GM21367 (cell line): ENCODE data around the gene PPP1R8.
"Not testable (repeated sequence)": the region's sequence is repeated elsewhere in the genome, so short reads cannot be mapped to it uniquely, and the experiment has no call there.

Experiments used
- ATAC-seq: cut with Tn5 transposase; IDR thresholded peaks from one replicate; pipeline ENCODE4 v1.9.1; 2021; ENCODE audit not compliant: unreplicated experiment

PPP1R8 gene

GRCh38 chr1:27831568-27832410, 1.2 kb downstream of the PPP1R8 start:
- ATAC-seq, result no peak

DNA sequence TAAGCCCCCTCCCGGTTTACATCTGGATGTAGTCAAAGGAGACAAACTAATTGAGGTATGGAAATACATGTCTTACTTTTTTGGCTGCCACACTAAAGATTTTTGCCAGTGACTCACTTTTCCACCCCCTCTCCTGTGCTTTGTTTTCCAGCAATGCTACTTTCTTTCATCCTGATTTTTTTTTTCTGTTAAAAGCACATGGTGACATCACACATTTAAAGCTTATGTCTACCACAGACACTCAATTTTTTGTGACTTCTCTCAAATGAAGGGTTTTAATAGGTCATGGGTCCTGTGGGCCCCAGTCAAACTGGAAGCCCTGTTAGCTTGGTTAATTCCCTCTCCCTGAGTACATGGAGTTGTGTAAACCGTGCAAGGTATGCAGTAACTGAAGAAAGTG, 2.2 kb downstream of the PPP1R8 start:
- no peak for ATAC-seq

- no peak for ATAC-seq
These were observed 2.9 kb downstream of the PPP1R8 start for GRCh38 chr1:27833470-27833869.

DNA sequence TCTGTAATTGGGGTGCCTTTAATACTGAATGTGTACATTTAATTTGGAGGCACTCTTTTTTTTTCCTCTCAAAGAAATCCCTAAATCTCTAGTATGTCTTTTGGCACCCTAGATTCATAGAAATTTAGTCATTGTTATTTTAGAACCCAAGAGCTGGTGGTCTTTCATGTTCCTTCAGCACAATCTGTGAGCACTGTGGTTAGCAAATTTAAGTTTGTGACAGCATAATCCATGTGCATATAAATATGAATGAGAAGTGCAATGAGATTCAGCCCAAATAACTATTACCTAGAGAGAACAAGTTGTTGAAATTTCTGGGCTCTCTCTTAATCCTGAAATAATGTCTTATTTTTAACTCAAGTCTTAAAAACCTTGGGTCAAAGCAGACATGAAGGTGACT, 4.5 kb downstream of the PPP1R8 start:
- ATAC-seq, result no peak

GRCh38 chr1:27835501-27835900, 4.9 kb downstream of the PPP1R8 start:
- ATAC-seq, result no peak

GRCh38 chr1:27849951-27850350, 19.4 kb downstream of the PPP1R8 start:
- no peak for ATAC-seq

- ATAC-seq, result no peak
These were observed 24.5 kb downstream of the PPP1R8 start for GRCh38 chr1:27855085-27855484.

DNA sequence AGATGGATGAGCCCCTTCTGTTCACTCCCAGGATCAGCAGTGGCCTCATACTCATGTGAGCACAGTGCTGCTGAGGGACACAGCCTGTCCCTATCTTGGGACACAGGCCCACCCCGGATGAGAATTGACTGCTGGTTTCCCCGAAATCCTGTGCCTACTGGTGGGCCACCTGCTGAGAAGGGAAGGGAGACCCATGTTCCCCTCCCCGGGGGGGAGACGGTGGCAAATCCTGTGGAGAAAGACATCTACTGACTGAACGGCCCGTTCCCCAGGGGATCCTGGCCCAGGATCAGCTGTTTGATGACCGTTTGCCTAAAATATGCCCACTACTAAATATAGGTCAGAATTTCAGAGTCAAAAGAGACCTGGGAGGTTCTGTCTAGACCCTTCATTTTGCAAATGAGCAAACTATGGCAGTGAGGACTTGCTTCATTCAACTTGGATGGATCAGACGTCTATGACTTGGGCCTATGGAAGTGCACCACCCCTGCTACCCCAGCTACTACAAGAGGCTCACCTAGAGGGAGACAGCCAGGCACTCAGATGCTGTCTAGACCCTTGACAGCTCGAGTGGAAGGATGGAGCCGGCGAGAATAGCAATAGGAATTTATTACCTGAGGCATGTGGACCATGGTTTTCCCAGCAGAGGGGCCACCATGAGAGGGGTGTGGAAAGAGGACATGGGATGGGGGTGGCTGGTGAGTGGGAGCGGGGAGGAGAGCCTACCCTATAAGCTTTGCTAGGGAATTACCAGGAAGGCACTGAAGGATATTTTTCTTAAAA, 26.2 kb downstream of the PPP1R8 start:
- ATAC-seq, result no peak

DNA sequence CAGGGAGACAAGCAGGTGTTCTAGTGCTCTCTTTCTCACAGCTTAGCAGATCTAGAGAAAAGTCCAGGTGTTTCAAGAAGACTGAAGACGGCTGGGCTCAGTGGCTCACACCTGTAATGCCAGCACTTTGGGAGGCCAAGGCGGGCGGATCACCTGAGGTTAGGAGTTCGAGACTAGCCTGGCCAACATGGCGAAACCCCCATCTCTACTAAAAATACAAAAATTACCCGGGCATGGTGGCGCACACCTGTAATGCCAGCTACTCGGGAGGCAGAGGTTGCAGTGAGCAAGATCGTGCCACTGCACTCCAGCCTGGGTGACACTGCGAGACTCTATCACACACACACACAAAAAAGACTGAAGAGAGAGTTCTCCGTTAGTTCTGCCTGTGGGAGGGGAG, 27.0 kb downstream of the PPP1R8 start:
- ATAC-seq, result not testable (repeated sequence)

DNA sequence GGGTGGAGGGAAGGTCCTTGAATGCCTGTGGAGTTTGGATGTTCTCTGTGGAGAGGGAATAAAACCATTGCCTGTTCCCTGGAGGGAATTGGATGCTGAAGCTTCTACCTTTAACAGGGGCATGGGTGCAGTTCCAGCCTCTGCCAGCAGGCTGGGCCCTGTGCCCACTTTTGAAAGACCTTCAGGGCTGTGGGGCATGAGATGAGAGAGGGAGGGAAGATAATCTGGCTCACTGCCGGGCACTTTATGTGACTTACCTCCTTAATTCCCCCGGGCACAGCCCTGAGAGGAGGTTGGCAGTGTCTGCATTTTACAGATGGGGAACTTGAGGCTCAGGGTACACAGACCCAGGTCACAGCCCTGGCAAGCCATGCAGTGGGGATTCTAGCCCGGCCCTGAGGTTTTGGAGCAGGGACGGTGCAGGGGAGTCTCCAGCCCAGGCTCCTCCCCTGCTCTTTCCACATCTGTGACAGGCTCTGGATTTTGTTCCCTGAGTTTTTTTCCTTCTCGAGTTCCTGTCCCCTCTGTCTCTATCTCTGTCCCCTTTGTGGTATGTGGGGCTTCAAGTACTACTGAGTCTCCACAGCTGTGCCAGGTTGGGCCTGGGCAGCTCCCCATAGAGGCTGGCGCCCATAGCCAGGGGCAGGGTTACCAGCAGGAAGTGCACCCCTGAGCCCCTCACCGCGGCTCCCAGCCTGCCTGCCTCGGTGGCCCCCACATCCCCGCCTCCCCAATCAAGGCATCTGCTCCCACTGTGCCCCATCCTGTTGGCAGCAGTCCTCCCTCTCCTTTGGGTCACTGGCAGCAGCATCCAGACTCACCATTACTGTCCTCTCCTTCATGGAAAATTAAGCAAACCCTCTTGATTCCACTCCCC, 27.7 kb downstream of the PPP1R8 start:
- no peak for ATAC-seq

DNA sequence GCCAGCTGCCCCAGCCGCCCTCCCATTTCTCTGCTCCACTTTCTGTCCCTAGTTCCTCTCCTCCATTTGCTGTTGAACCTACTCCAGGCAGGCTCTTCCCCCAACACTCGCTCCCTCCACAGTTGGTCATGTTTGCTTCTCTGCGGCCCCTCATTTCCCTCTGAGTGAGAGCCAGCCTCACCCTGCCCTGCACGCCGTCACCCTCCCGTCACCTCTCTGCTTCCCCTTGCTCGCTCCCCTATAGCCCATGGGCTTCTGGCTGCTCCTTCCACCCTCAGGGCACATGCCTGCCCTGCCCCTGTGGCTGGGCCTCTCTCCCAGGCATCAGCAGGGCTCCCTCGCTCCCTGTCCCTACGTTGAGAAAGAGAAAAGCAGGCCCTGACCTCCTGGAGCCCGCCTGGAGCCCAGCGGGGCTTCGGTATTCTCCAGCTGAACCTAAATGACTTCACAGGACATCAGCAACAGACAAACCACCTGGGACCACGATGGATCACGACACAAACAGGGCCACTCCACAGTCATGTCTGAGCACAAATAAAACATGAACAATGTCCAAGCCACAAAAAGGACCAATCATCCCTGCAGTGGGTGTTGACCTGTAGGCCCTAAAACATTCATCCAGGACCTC, 28.5 kb downstream of the PPP1R8 start:
- ATAC-seq, result no peak

GRCh38 chr1:27861436-27861835, 30.9 kb downstream of the PPP1R8 start:
- no peak for ATAC-seq

DNA sequence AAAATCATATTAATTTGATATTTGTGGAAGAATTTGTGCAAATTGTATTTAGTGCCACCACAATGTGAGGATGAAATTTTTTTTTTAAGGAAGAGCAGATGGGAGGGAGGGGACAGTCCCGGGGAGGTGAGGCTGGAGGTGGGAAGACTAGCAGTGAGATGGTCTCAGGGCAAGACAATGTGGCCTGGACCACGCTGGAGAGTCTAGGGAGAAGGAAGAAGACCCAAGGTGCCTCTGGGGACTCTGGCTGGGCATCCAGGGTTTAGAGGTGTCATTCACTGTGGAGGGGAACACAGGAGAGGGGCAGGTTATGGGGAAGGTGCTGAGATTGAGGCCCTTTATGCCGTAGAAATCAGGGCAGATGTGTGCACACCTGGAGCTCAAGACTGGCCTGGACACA, 31.4 kb downstream of the PPP1R8 start:
- no peak for ATAC-seq

GRCh38 chr1:27862671-27863537, 32.3 kb downstream of the PPP1R8 start:
- ATAC-seq, result no peak

- ATAC-seq, result no peak
These were observed 32.9 kb downstream of the PPP1R8 start for GRCh38 chr1:27863538-27863915.

- no peak for ATAC-seq
These were observed 33.8 kb downstream of the PPP1R8 start for GRCh38 chr1:27864264-27864895.

DNA sequence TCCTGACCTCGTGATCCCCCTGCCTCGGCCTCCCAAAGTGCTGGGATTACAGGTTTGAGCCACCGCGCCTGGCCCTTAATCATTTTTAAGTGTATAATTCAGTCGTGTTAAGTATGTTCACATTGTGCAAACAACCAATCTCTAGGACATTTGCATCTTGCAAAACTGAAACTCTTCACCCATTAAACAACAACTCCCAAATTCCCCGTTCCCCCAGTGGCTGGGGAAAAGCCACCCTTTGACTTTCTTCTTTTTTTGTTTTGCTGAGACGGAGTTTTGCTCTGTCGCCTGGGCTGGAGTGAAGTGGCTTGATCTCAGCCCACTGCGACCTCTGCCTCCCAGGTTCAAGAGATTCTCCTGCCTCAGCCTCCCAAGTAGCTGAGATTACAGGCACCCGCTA, 35.2 kb downstream of the PPP1R8 start:
- no peak for ATAC-seq

DNA sequence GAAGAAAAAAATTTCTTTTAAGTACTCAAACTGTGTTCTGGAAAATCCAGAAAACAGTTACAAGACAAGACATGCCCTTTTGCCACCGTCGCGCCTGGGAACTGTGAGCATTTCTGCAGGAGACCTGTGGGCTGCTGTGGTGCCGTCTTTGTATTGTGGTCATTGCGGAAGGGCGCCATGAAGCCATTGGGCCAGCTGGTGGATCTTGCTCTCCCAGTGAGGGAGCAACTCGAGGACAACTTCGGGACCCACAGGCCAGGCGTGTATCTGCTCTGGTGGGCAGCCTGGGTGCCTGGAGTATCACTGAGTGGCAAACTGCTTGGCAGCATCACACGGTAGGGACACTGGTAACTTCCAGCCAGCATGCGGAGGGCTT, 38.0 kb downstream of the PPP1R8 start:
- ATAC-seq, result no peak

GRCh38 chr1:27868932-27869718, 38.5 kb downstream of the PPP1R8 start:
- ATAC-seq, result no peak
